Mesenchymal stem cell (in vitro differentiated cells and primary cell): Measurements from ENCODE around the gene RABGAP1L.

Source experiments
- DNase-seq: peaks from one replicate; pipeline ENCODE4 v3.0.0-alpha.2; 2013
- H2AFZ ChIP-seq: one replicate; pipeline ENCODE4 v1.6.1; 2013; ENCODE audit warnings: low read depth, mild to moderate bottlenecking, control low read depth, inconsistent platforms, low read length, moderate library complexity
- H2AK5ac ChIP-seq: 2 replicates; pipeline ENCODE4 v1.6.1; 2013; ENCODE audit warnings: low read length, moderate library complexity, mild to moderate bottlenecking, inconsistent platforms; ENCODE audit not compliant: severe bottlenecking
- H2BK120ac ChIP-seq: one replicate; pipeline ENCODE4 v1.6.1; 2013; ENCODE audit warnings: low read depth, mild to moderate bottlenecking, inconsistent platforms, low read length, moderate library complexity
- H2BK12ac ChIP-seq, 2 experiments: one replicate each; pipeline ENCODE4 v1.6.1; 2013; ENCODE audit warnings: inconsistent platforms in 2 of 2, low read length in 2 of 2, mild to moderate bottlenecking in 2 of 2, moderate library complexity in 2 of 2, control low read depth in 1 of 2
- H2BK15ac ChIP-seq: one replicate; pipeline ENCODE4 v1.6.1; 2013; ENCODE audit warnings: mild to moderate bottlenecking, low read depth, inconsistent platforms; ENCODE audit not compliant: poor library complexity, severe bottlenecking
- H2BK5ac ChIP-seq: 2 replicates; pipeline ENCODE4 v1.6.1; 2013; ENCODE audit warnings: low read depth, mild to moderate bottlenecking, low read length, control low read depth, inconsistent platforms; ENCODE audit not compliant: poor library complexity, severe bottlenecking
- H3K14ac ChIP-seq, 2 experiments: one replicate each; pipeline ENCODE4 v1.6.1; 2013; ENCODE audit warnings: inconsistent platforms in 2 of 2, low read length in 2 of 2, control low read depth in 1 of 2, mild to moderate bottlenecking in 1 of 2, moderate library complexity in 1 of 2
- H3K18ac ChIP-seq, 2 experiments: one replicate each; pipeline ENCODE4 v1.6.1; 2013; ENCODE audit warnings: inconsistent platforms in 2 of 2, low read length in 2 of 2, control low read depth in 1 of 2, low read depth in 1 of 2, mild to moderate bottlenecking in 1 of 2
- H3K23ac ChIP-seq, 2 experiments: one replicate each; pipeline ENCODE4 v1.6.1; 2013; ENCODE audit warnings: inconsistent platforms in 2 of 2, low read length in 2 of 2, mild to moderate bottlenecking in 2 of 2, moderate library complexity in 2 of 2, control low read depth in 1 of 2
- H3K27ac ChIP-seq: 2 replicates; pipeline ENCODE4 v1.5.1; 2013; ENCODE audit warnings: mild to moderate bottlenecking, moderate library complexity, low read length, control low read depth, inconsistent platforms; ENCODE audit not compliant: poor library complexity, severe bottlenecking
- H3K27me3 ChIP-seq, 2 experiments: 2 replicates each; pipeline versions ENCODE4 v1.6.1 to v1.7.0; 2013; ENCODE audit warnings: low read length in 2 of 2, mild to moderate bottlenecking in 2 of 2, moderate library complexity in 2 of 2, control low read depth in 1 of 2, inconsistent platforms in 1 of 2; ENCODE audit not compliant: control insufficient read depth in 1 of 2, insufficient read depth in 1 of 2
- H3K36me3 ChIP-seq, 2 experiments: 2 replicates each; pipeline versions ENCODE4 v1.6.1 to v1.7.0; 2013; ENCODE audit warnings: low read length in 2 of 2, control low read depth in 1 of 2, inconsistent platforms in 1 of 2, low read depth in 1 of 2, mild to moderate bottlenecking in 1 of 2; ENCODE audit not compliant: insufficient read depth in 2 of 2, control insufficient read depth in 1 of 2
- H3K4ac ChIP-seq, 2 experiments: one replicate each; pipeline ENCODE4 v1.6.1; 2013; ENCODE audit warnings: inconsistent platforms in 2 of 2, low read length in 2 of 2, mild to moderate bottlenecking in 2 of 2, moderate library complexity in 2 of 2, control low read depth in 1 of 2, low read depth in 1 of 2
- H3K4me1 ChIP-seq: 2 replicates; pipeline ENCODE4 v1.6.1; 2013; ENCODE audit warnings: low read depth, low read length, control low read depth; ENCODE audit not compliant: control insufficient read depth, insufficient read depth
- H3K4me2 ChIP-seq: 2 replicates; pipeline ENCODE4 v1.6.1; 2013; ENCODE audit warnings: low read length, mild to moderate bottlenecking, inconsistent platforms; ENCODE audit not compliant: poor library complexity, severe bottlenecking
- H3K4me3 ChIP-seq, 2 experiments: 2 replicates each; pipeline versions ENCODE4 v1.5.1 to v1.7.0; 2013; ENCODE audit warnings: low read length in 2 of 2, mild to moderate bottlenecking in 2 of 2, control low read depth in 1 of 2, low read depth in 1 of 2; ENCODE audit not compliant: insufficient read depth in 1 of 2
- H3K79me1 ChIP-seq: replicated peaks from 2 replicates; pipeline ENCODE4 v1.6.1; 2013; ENCODE audit warnings: mild to moderate bottlenecking, control low read depth, low read length, inconsistent platforms; ENCODE audit not compliant: poor library complexity, severe bottlenecking
- H3K9ac ChIP-seq: 2 replicates; pipeline ENCODE4 v1.7.0; 2013; ENCODE audit warnings: mild to moderate bottlenecking, low read length, moderate library complexity
- H3K9me3 ChIP-seq: 2 replicates; pipeline ENCODE4 v1.7.0; 2013; ENCODE audit warnings: mild to moderate bottlenecking, low read length; ENCODE audit not compliant: control insufficient read depth
- H4K8ac ChIP-seq: one replicate; pipeline ENCODE4 v1.6.1; 2013; ENCODE audit warnings: inconsistent platforms, mild to moderate bottlenecking, low read length, moderate library complexity
- H4K91ac ChIP-seq: one replicate; pipeline ENCODE4 v1.6.1; 2013; ENCODE audit warnings: mild to moderate bottlenecking, low read length, inconsistent platforms
- WGBS: methylation state at CpG from one replicate; pipeline ENCODE4 v1.1.7; 2013; ENCODE audit warnings: mixed read lengths; 5-methylcytosine and 5-hydroxymethylcytosine counted together

The RABGAP1L gene

DNA sequence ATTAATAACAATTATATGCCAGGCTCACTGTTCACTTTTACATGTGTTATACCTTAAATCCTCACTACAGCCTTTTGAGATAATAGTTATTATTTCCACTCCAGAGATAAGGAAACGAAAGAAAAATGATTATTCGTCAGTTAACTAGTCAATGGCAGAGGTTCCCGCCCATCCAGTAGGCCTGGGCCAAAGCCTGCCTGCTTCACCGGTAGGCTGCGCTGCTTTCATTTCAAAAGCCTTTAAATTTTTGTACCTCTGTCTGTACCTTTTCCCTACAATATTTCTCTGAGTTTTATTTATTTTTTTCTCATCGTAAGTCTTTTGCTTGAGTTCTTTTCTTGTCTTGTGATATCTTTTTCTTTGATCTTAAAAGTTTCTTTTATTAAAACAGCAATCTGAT lies 292.1 kb downstream of the RABGAP1L start:
- Histone ChIP-seq H3K27me3 (no peaks in the 10 kb centered on the region), H3K36me3 (no peaks in the 10 kb centered on the region), H3K9ac (no peak overlapping the region), H3K23ac (no peak overlapping the region), H2AFZ (no peak overlapping the region), H2BK12ac (no peak overlapping the region), H2AK5ac (no peak overlapping the region), H3K27ac (no peak overlapping the region), H2BK15ac (no peak overlapping the region), H3K4me3 (no peak overlapping the region), H2BK120ac (no peak overlapping the region), H3K9me3 (no peaks in the 10 kb centered on the region), H3K4me1 (no peaks in the 10 kb centered on the region), H3K79me1 (no peaks in the 10 kb centered on the region), H3K4ac (no peak overlapping the region), H4K8ac (no peak overlapping the region), H3K14ac (no peak overlapping the region), H3K18ac (no peak overlapping the region), H2BK5ac (no peak overlapping the region), H4K91ac (no peak overlapping the region), H3K4me2 (no peak overlapping the region)
- 91% methylated on average over 5 of the region's 6 CpGs for WGBS
- DNase-seq, result no peak

DNA sequence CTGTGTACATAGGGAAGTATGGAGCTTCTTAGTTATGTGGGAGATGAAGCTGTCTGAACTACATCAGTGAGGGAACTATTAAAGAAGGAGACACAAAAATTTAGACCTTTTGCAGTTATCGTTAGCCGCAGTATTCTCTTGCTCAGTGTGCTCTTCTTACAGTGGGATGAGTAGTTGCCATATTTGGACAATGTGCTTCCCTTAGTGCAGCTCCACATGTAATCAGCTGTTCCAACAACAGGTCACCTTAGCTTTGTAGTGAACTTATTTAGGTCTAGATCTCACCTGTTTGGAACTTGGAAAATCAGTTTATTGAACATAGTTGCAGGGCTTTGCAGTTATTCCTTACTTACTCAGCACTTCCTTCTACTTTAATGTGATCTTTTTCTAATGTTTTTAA lies 306.5 kb downstream of the RABGAP1L start:
- WGBS, result 97% methylated on average over 2 of the region's 2 CpGs
- Histone ChIP-seq H3K4ac (no peak overlapping the region), H2AFZ (no peak overlapping the region), H3K4me1 (no peaks in the 10 kb centered on the region), H2BK15ac (no peak overlapping the region), H3K27me3 (no peaks in the 10 kb centered on the region), H3K36me3 (no peaks in the 10 kb centered on the region), H3K79me1 (no peaks in the 10 kb centered on the region), H3K14ac (no peak overlapping the region), H3K27ac (no peak overlapping the region), H4K91ac (no peak overlapping the region), H3K4me3 (no peak overlapping the region), H2BK12ac (no peak overlapping the region), H3K23ac (no peak overlapping the region), H3K4me2 (no peak overlapping the region), H3K18ac (no peak overlapping the region), H2AK5ac (no peak overlapping the region), H3K9me3 (no peaks in the 10 kb centered on the region), H2BK5ac (no peak overlapping the region), H3K9ac (no peak overlapping the region), H4K8ac (no peak overlapping the region), H2BK120ac (no peak overlapping the region)
- DNase-seq, result no peak

DNA sequence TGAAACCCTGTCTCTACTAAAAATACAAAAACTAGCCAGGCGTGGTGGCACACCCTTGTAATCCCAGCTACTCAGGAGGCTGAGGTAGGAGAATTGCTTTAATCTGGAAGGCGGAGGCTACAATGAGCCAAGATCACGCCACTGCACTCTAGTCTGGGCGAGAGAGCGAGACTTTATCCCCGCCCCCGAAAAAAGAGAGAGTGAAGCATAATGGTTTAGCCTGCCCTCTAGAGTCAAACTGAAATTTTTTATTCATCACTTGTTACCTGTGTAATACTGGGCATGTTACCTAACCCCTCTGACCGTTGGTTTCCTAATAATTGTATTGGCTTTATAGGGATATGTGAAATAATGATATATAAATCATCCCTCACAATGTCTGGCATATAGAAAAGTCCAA lies 307.3 kb downstream of the RABGAP1L start:
- Histone ChIP-seq H3K9ac (no peak overlapping the region), H2BK120ac (no peak overlapping the region), H2BK15ac (no peak overlapping the region), H3K4me1 (no peaks in the 10 kb centered on the region), H3K18ac (no peak overlapping the region), H4K91ac (no peak overlapping the region), H3K27ac (no peak overlapping the region), H3K4ac (no peak overlapping the region), H3K9me3 (no peaks in the 10 kb centered on the region), H3K4me3 (no peak overlapping the region), H2BK12ac (no peak overlapping the region), H3K36me3 (no peaks in the 10 kb centered on the region), H2BK5ac (no peak overlapping the region), H3K4me2 (no peak overlapping the region), H3K79me1 (no peaks in the 10 kb centered on the region), H2AK5ac (no peak overlapping the region), H3K27me3 (no peaks in the 10 kb centered on the region), H3K23ac (no peak overlapping the region), H2AFZ (no peak overlapping the region), H3K14ac (no peak overlapping the region), H4K8ac (no peak overlapping the region)
- DNase-seq, result no peak
- over 99% methylated on average over 7 of the region's 8 CpGs for WGBS

DNA sequence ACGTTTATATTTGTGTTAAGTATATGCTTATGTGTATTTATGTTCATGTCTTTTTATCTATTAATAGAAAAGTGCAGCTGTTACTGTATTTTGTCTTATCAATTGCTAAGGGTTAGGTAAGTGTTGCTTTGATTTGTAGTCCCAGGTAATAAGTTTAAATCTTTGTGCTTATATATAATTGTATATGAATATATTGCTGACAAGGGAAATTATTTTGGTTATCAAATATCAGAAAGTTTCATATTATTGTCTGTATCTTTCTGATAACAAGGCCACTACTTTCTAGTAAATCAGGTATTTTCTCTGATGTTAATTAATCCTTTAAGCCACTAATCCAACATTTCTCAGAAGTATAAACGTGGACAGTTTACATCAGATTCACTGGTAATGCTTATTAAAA lies 309.7 kb downstream of the RABGAP1L start:
- H4K91ac ChIP-seq, result no peak overlapping the region
- H2BK15ac ChIP-seq, result no peak overlapping the region
- H3K9me3 ChIP-seq, result no peaks in the 10 kb centered on the region
- no peaks in the 10 kb centered on the region for H3K79me1 ChIP-seq
- no peak overlapping the region for H3K23ac ChIP-seq
- H3K36me3 ChIP-seq, result no peaks in the 10 kb centered on the region
- H3K4me2 ChIP-seq, result no peak overlapping the region
- 100% methylated on average over 1 of the region's 2 CpGs for WGBS
- no peak overlapping the region for H3K4ac ChIP-seq
- no peak overlapping the region for H3K18ac ChIP-seq
- H3K27me3 ChIP-seq, result no peaks in the 10 kb centered on the region
- no peak for DNase-seq
- H2BK5ac ChIP-seq, result no peak overlapping the region
- H3K4me1 ChIP-seq, result no peaks in the 10 kb centered on the region
- H2AFZ ChIP-seq, result no peak overlapping the region
- H3K9ac ChIP-seq, result no peak overlapping the region
- no peak overlapping the region for H2BK12ac ChIP-seq
- H4K8ac ChIP-seq, result no peak overlapping the region
- H2AK5ac ChIP-seq, result no peak overlapping the region
- H3K4me3 ChIP-seq, result no peak overlapping the region
- no peak overlapping the region for H3K27ac ChIP-seq
- H2BK120ac ChIP-seq, result no peak overlapping the region
- H3K14ac ChIP-seq, result no peak overlapping the region
